H1 (cell line): ENCODE measurements around the gene SLC45A1. TPM values are rescaled to one million over a fixed set of nuclear protein-coding genes. Genes with fewer than 3 reads are reported as not detected.

Source experiments
- CEBPB ChIP-seq: IDR thresholded peaks from 2 replicates; pipeline ENCODE4 v1.6.1; 2012; ENCODE audit warnings: low read depth, low read length
- PHF8 ChIP-seq: fragments of 200-600 bp; sonication (generic); conservative IDR thresholded peaks from 2 replicates; pipeline ENCODE4 v1.7.1; 2012; ENCODE audit warnings: low read depth, mild to moderate bottlenecking, inconsistent platforms, low read length, moderate library complexity
- SP1 ChIP-seq: IDR thresholded peaks from 2 replicates; pipeline ENCODE4 v1.6.1; 2011; ENCODE audit warnings: low read depth, low read length
- polyA plus RNA-seq, 7 experiments: library from polyadenylated mRNA; depleted of rRNA in 3 of 7; stranded (reverse) in 5 of 7; unstranded in 2 of 7; fragments of >200 nt in 5 of 7; fragments of 200-250 nt in 2 of 7; gene quantifications; 1 replicate in 5 of 7; 2 replicates in 1 of 7; 4 replicates in 1 of 7; pipeline versions ENCODE4 v1.2.1 to v1.2.3, GENCODE V29; 2011 to 2013; ENCODE audit warnings: missing spikeins in 2 of 7, mixed read lengths in 2 of 7
- total RNA-seq: library from RNA; stranded (reverse); fragmentation: NEBNext Ultra II Directional; extraction: Animal tissue kit (Norgen Biotek cat#: 25700); gene quantifications from 2 replicates; pipeline ENCODE4 v1.2.1, GENCODE V29; 2021
- TF ChIP-seq, protein P1 (sequence below): IDR thresholded peaks from 2 replicates; pipeline ENCODE4 v1.6.1; 2011; ENCODE audit warnings: low read depth, mild to moderate bottlenecking, low read length; ENCODE audit not compliant: insufficient read depth

SLC45A1 gene
- total and polyA plus RNA-seq, 2 of the 8 experiments (the other 6 are each of a cell fraction or from before 2014, with no cell fraction given), result 1.0 to 1.7 TPM

GRCh38 chr1:8332806-8333205 lies 14.9 kb downstream of the SLC45A1 start (continued):
- TF ChIP-seq CEBPB (no peak), PHF8 (no peak), SP1 (no peak)
- TF ChIP-seq, protein P1, sequence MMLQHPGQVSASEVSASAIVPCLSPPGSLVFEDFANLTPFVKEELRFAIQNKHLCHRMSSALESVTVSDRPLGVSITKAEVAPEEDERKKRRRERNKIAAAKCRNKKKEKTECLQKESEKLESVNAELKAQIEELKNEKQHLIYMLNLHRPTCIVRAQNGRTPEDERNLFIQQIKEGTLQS, result no peak
